22Rv1 (cell line): ENCODE results near the gene MEI4.

Experiments
- CTCF ChIP-seq: fragments of 450-650 bp; IDR thresholded peaks from 2 replicates; pipeline ENCODE4 v1.5.1; 2017; ENCODE audit warnings: mild to moderate bottlenecking
- ZFX ChIP-seq: fragments of 450-650 bp; IDR thresholded peaks from 2 replicates; pipeline ENCODE4 v1.6.1; 2017; ENCODE audit warnings: antibody characterized with exemption, borderline replicate concordance

DNA sequence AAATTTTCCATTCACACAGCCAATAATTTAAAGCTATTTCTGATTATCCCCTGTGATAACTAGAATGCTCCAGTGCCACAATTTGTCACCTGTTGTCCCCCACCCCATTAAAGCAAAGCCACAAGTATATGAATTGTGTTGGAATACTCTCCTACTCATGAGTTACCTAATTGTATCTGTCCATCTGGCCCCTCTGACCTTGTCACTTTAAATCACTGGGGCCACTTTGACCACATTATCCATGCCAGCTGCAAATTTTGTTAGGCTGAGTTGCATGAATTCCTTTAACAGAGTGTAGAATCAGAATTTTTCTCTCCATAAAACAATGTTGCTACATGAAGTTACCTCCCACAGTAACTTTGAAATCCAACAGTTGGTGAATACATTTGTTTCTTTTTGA, 204.6 kb downstream of the MEI4 start:
- no peak for TF ChIP-seq CTCF
- TF ChIP-seq ZFX, result no peak
